ENCODE measurements around the gene CNKSR3. TPM values are rescaled to one million over a fixed set of nuclear protein-coding genes. Genes with fewer than 3 reads are reported as not detected.

Gene CNKSR3
- total RNA-seq, 6 experiments from 2014 or later = 15.3 to 21.7 (median 18.7) TPM

GRCh38 chr6:154528310-154528915 lies 17.9 kb upstream of the CNKSR3 start:
- H3K27me3 Mint-ChIP-seq (ENCODE audit: insufficient read depth) = peaks cover 6% of the 10 kb centered on the region
- no peak for TF ChIP-seq CTCF (IDR thresholded peaks at IDR 0.05)

GRCh38 chr6:154526996-154527395 lies 16.5 kb upstream of the CNKSR3 start:
- Mint-ChIP-seq H3K4me3 (no peak overlapping the region), H3K27me3 (ENCODE audit: insufficient read depth) (peaks cover under 1% of the 10 kb centered on the region), H3K27ac (no peak overlapping the region), H3K9me3 (no peaks in the 10 kb centered on the region), H3K36me3 (ENCODE audit: low read depth) (no peaks in the 10 kb centered on the region), H3K4me1 (ENCODE audit: low read depth) (no peaks in the 10 kb centered on the region)
- no peak for TF ChIP-seq CTCF (IDR thresholded peaks at IDR 0.05)
- DNase-seq = no peak

More at GRCh38 chr6:154528310-154528915, 17.9 kb upstream of the CNKSR3 start:
- Mint-ChIP-seq H3K9me3 (no peaks in the 10 kb centered on the region), H3K4me3 (no peak overlapping the region), H3K36me3 (ENCODE audit: low read depth) (no peaks in the 10 kb centered on the region), H3K27ac (no peak overlapping the region), H3K4me1 (ENCODE audit: low read depth) (no peaks in the 10 kb centered on the region)
- no peak for DNase-seq

- no peaks in the 10 kb centered on the region; the same call in 1 of the 2 replicates for H3K27me3 Mint-ChIP-seq (ENCODE audit: insufficient read depth)
- DNase-seq = no peak
- no peak for TF ChIP-seq CTCF (IDR thresholded peaks at IDR 0.05)
- no peaks in the 10 kb centered on the region for H3K9me3 Mint-ChIP-seq
- H3K4me3 Mint-ChIP-seq = no peak overlapping the region
- H3K4me1 Mint-ChIP-seq (ENCODE audit: low read depth) = no peaks in the 10 kb centered on the region
- H3K27ac Mint-ChIP-seq = no peak overlapping the region
- H3K36me3 Mint-ChIP-seq (ENCODE audit: low read depth) = no peaks in the 10 kb centered on the region
Observed at GRCh38 chr6:154522576-154522975, 12.1 kb upstream of the CNKSR3 start.

GRCh38 chr6:154521412-154521811 lies 10.9 kb upstream of the CNKSR3 start:
- Mint-ChIP-seq H3K36me3 (ENCODE audit: low read depth) (no peaks in the 10 kb centered on the region), H3K9me3 (no peaks in the 10 kb centered on the region), H3K4me3 (no peak overlapping the region), H3K27ac (no peak overlapping the region), H3K27me3 (ENCODE audit: insufficient read depth) (no peaks in the 10 kb centered on the region; the same call in 1 of the 2 replicates), H3K4me1 (ENCODE audit: low read depth) (no peaks in the 10 kb centered on the region)
- TF ChIP-seq CTCF (IDR thresholded peaks at IDR 0.05) = no peak
- DNase-seq = no peak

- Mint-ChIP-seq H3K27me3 (ENCODE audit: insufficient read depth) (no peaks in the 10 kb centered on the region), H3K9me3 (no peaks in the 10 kb centered on the region), H3K4me1 (ENCODE audit: low read depth) (peaks cover 5% of the 10 kb centered on the region; the same call in 1 of the 2 replicates), H3K36me3 (ENCODE audit: low read depth) (no peaks in the 10 kb centered on the region), H3K4me3 (no peak overlapping the region), H3K27ac (no peak overlapping the region)
- no peak for DNase-seq
- no peak for TF ChIP-seq CTCF (IDR thresholded peaks at IDR 0.05)
Observed at GRCh38 chr6:154520280-154520679, 9.8 kb upstream of the CNKSR3 start.
